ENCODE data around the gene FBXL20.

Gene FBXL20

GRCh38 chr17:39408360-39408759 is 6.9 kb upstream of the FBXL20 start:
- H3K36me3 ChIP-seq (ENCODE audit: control insufficient read depth in 2 of 2, insufficient read depth in 1 of 2, low read length in 2 of 2) = peaks cover 55 to 77% of the 10 kb centered on the region in 2 experiments
- TF ChIP-seq ZNF274 (IDR thresholded peaks at IDR 0.05; ENCODE audit: low read length) = no peak
- TF ChIP-seq ZNF274 (tag by site-specific recombination; IDR thresholded peaks at IDR 0.05; ENCODE audit: borderline replicate concordance) = no peak
- no peak for TF ChIP-seq HOXC10 (CRISPR knock-in tag; IDR thresholded peaks at IDR 0.05)
- no peak for TF ChIP-seq GLIS1 (tag by site-specific recombination; IDR thresholded peaks at IDR 0.05)
- TF ChIP-seq ZNF76 (tag by site-specific recombination; IDR thresholded peaks at IDR 0.05; ENCODE audit: borderline replicate concordance, low read depth) = no peak
- TF ChIP-seq, protein P1, sequence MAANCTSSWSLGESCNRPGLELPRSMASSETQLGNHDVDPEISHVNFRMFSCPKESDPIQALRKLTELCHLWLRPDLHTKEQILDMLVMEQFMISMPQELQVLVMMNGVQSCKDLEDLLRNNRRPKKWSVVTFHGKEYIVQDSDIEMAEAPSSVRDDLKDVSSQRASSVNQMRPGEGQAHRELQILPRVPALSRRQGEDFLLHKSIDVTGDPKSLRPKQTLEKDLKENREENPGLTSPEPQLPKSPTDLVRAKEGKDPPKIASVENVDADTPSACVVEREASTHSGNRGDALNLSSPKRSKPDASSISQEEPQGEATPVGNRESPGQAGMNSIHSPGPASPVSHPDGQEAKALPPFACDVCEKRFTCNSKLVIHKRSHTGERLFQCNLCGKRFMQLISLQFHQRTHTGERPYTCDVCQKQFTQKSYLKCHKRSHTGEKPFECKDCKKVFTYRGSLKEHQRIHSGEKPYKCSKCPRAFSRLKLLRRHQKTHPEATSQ (tag by site-specific recombination; IDR thresholded peaks at IDR 0.05) = no peak
- TF ChIP-seq, protein P2, sequence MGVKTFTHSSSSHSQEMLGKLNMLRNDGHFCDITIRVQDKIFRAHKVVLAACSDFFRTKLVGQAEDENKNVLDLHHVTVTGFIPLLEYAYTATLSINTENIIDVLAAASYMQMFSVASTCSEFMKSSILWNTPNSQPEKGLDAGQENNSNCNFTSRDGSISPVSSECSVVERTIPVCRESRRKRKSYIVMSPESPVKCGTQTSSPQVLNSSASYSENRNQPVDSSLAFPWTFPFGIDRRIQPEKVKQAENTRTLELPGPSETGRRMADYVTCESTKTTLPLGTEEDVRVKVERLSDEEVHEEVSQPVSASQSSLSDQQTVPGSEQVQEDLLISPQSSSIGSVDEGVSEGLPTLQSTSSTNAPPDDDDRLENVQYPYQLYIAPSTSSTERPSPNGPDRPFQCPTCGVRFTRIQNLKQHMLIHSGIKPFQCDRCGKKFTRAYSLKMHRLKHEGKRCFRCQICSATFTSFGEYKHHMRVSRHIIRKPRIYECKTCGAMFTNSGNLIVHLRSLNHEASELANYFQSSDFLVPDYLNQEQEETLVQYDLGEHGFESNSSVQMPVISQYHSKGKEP (tag by site-specific recombination; IDR thresholded peaks at IDR 0.05) = no peak
- no peak for TF ChIP-seq ZNF658 (tag by site-specific recombination; IDR thresholded peaks at IDR 0.05)
- no peak for TF ChIP-seq MZF1 (tag by site-specific recombination; IDR thresholded peaks at IDR 0.05; ENCODE audit: borderline replicate concordance)
- TF ChIP-seq PRDM1 (tag by site-specific recombination; IDR thresholded peaks at IDR 0.05) = no peak
- no peak for TF ChIP-seq SETDB1 (IDR thresholded peaks at IDR 0.05; ENCODE audit: insufficient read length, low read length)
- TF ChIP-seq ZNF792 (tag by site-specific recombination; IDR thresholded peaks at IDR 0.05) = no peak
- TF ChIP-seq INSM2 (tag by site-specific recombination; IDR thresholded peaks at IDR 0.05) = no peak
- TF ChIP-seq, protein P3, sequence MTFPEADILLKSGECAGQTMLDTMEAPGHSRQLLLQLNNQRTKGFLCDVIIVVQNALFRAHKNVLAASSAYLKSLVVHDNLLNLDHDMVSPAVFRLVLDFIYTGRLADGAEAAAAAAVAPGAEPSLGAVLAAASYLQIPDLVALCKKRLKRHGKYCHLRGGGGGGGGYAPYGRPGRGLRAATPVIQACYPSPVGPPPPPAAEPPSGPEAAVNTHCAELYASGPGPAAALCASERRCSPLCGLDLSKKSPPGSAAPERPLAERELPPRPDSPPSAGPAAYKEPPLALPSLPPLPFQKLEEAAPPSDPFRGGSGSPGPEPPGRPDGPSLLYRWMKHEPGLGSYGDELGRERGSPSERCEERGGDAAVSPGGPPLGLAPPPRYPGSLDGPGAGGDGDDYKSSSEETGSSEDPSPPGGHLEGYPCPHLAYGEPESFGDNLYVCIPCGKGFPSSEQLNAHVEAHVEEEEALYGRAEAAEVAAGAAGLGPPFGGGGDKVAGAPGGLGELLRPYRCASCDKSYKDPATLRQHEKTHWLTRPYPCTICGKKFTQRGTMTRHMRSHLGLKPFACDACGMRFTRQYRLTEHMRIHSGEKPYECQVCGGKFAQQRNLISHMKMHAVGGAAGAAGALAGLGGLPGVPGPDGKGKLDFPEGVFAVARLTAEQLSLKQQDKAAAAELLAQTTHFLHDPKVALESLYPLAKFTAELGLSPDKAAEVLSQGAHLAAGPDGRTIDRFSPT (tag by site-specific recombination; IDR thresholded peaks at IDR 0.05) = no peak
- TF ChIP-seq, protein P4, sequence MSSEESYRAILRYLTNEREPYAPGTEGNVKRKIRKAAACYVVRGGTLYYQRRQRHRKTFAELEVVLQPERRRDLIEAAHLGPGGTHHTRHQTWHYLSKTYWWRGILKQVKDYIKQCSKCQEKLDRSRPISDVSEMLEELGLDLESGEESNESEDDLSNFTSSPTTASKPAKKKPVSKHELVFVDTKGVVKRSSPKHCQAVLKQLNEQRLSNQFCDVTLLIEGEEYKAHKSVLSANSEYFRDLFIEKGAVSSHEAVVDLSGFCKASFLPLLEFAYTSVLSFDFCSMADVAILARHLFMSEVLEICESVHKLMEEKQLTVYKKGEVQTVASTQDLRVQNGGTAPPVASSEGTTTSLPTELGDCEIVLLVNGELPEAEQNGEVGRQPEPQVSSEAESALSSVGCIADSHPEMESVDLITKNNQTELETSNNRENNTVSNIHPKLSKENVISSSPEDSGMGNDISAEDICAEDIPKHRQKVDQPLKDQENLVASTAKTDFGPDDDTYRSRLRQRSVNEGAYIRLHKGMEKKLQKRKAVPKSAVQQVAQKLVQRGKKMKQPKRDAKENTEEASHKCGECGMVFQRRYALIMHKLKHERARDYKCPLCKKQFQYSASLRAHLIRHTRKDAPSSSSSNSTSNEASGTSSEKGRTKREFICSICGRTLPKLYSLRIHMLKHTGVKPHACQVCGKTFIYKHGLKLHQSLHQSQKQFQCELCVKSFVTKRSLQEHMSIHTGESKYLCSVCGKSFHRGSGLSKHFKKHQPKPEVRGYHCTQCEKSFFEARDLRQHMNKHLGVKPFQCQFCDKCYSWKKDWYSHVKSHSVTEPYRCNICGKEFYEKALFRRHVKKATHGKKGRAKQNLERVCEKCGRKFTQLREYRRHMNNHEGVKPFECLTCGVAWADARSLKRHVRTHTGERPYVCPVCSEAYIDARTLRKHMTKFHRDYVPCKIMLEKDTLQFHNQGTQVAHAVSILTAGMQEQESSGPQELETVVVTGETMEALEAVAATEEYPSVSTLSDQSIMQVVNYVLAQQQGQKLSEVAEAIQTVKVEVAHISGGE (tag by site-specific recombination; conservative IDR thresholded peaks at IDR 0.05; ENCODE audit: low read depth) = no peak
- TF ChIP-seq KLF8 (tag by site-specific recombination; IDR thresholded peaks at IDR 0.05) = no peak
- TF ChIP-seq ZNF777 (tag by site-specific recombination; IDR thresholded peaks at IDR 0.05; ENCODE audit: borderline replicate concordance) = no peak
- no peak for TF ChIP-seq ZFP3 (tag by site-specific recombination; IDR thresholded peaks at IDR 0.05; ENCODE audit: low read depth)
- TF ChIP-seq ZNF768 (tag by site-specific recombination; IDR thresholded peaks at IDR 0.05) = no peak
- H3K4me1 ChIP-seq (ENCODE audit: control insufficient read depth, insufficient read depth, low read length) = no peaks in the 10 kb centered on the region
- H3K27ac ChIP-seq (ENCODE audit: extremely low read depth, low read depth, low read length) = no peak overlapping the region
- H3K4me3 ChIP-seq (ENCODE audit: low read depth, low read length) = no peak overlapping the region
- H3K9me3 ChIP-seq (ENCODE audit: control insufficient read depth, insufficient read depth, low read depth, low read length) = no peaks in the 10 kb centered on the region
- POLR2A ChIA-PET = no interaction called here
- CTCF ChIA-PET = no interaction called here

Data from HEK293 (cell line).